Cardiac muscle cell (in vitro differentiated cells and primary cell): ENCODE results near the gene FNDC3A. TPM values are rescaled to one million over a fixed set of nuclear protein-coding genes. Genes with fewer than 3 reads are reported as not detected.
"Not testable (repeated sequence)": the region's sequence is repeated elsewhere in the genome, so short reads cannot be mapped to it uniquely, and the experiment has no call there.

Experiments
- DNase-seq, 2 donors: peaks; one replicate each; pipeline versions ENCODE4 v3.0.0 to v3.0.0-alpha.2; 2010 to 2017; ENCODE audit warnings: low read depth in 1 of 2, low spot score in 1 of 2
- H3K27ac ChIP-seq: fragments of 200-600 bp; sonication (generic); 2 replicates; pipeline ENCODE4 v1.5.1; 2016
- H3K27me3 ChIP-seq: fragments of 200-600 bp; sonication (generic); 2 replicates; pipeline ENCODE4 v1.6.0; 2016; ENCODE audit warnings: control low read depth
- H3K36me3 ChIP-seq: fragments of 200-600 bp; sonication (generic); 2 replicates; pipeline ENCODE4 v1.5.1; 2016; ENCODE audit warnings: control low read depth
- H3K4me1 ChIP-seq: fragments of 200-600 bp; sonication (generic); 2 replicates; pipeline ENCODE4 v1.8.1; 2017; ENCODE audit warnings: low read depth, mild to moderate bottlenecking, mixed run types
- H3K4me3 ChIP-seq: fragments of 200-600 bp; sonication (generic); 2 replicates; pipeline ENCODE4 v1.5.1; 2016; ENCODE audit warnings: mild to moderate bottlenecking
- H3K9me3 ChIP-seq: fragments of 200-600 bp; sonication (generic); 2 replicates; pipeline ENCODE4 v1.5.1; 2017; ENCODE audit warnings: low read depth, mild to moderate bottlenecking, control low read depth
- CTCF ChIP-seq: IDR thresholded peaks from 2 replicates; pipeline ENCODE4 v1.5.1; 2012; ENCODE audit warnings: low read depth, mild to moderate bottlenecking, low read length
- polyA plus RNA-seq: library from polyadenylated mRNA; unstranded; fragments of >200 nt; fragmentation: Nextera tagmentation; extraction: Ambion mirVana; gene quantifications from 2 replicates; pipeline ENCODE4 v1.2.1, GENCODE V29; 2016
- total RNA-seq: library from RNA; depleted of rRNA; stranded (reverse); fragments of >200 nt; gene quantifications from 2 replicates; pipeline ENCODE4 v1.2.3, GENCODE V29; 2016

Gene FNDC3A
- total and polyA plus RNA-seq, 2 experiments from 2014 or later: 18.6 to 28.4 TPM

- H3K4me3 ChIP-seq: no peak overlapping the region
- H3K9me3 ChIP-seq: no peaks in the 10 kb centered on the region
- no peaks in the 10 kb centered on the region for H3K4me1 ChIP-seq
- DNase-seq: no peak
- H3K27ac ChIP-seq: no peak overlapping the region
- TF ChIP-seq CTCF: no peak
- H3K27me3 ChIP-seq: no peaks in the 10 kb centered on the region
- H3K36me3 ChIP-seq: peaks cover 41% of the 10 kb centered on the region
Measured at GRCh38 chr13:49140910-49141611, 165.3 kb downstream of the FNDC3A start.

GRCh38 chr13:49146950-49147355 is 171.2 kb downstream of the FNDC3A start:
- no peaks in the 10 kb centered on the region for H3K9me3 ChIP-seq
- H3K27ac ChIP-seq: no peak overlapping the region
- no peaks in the 10 kb centered on the region for H3K27me3 ChIP-seq
- H3K36me3 ChIP-seq: peaks cover 19% of the 10 kb centered on the region
- no peak for TF ChIP-seq CTCF
- H3K4me1 ChIP-seq: no peaks in the 10 kb centered on the region
- DNase-seq: peak in 1 of 2 donors; percentile 67
- H3K4me3 ChIP-seq: no peak overlapping the region

GRCh38 chr13:49148405-49148804 is 172.7 kb downstream of the FNDC3A start:
- H3K9me3 ChIP-seq: no peaks in the 10 kb centered on the region
- peaks cover 18% of the 10 kb centered on the region for H3K36me3 ChIP-seq
- no peaks in the 10 kb centered on the region for H3K4me1 ChIP-seq
- H3K27ac ChIP-seq: no peak overlapping the region
- TF ChIP-seq CTCF: no peak
- no peak overlapping the region for H3K4me3 ChIP-seq
- H3K27me3 ChIP-seq: no peaks in the 10 kb centered on the region
- no peak for DNase-seq

GRCh38 chr13:49157955-49158584 is 182.4 kb downstream of the FNDC3A start:
- H3K27me3 ChIP-seq, DNase-seq, H3K9me3 ChIP-seq, H3K27ac ChIP-seq, H3K36me3 ChIP-seq, H3K4me3 ChIP-seq, H3K4me1 ChIP-seq: not testable (repeated sequence)

GRCh38 chr13:49163162-49163561 is 187.4 kb downstream of the FNDC3A start:
- H3K36me3 ChIP-seq, H3K9me3 ChIP-seq, H3K27me3 ChIP-seq, H3K4me1 ChIP-seq, H3K27ac ChIP-seq, H3K4me3 ChIP-seq, DNase-seq: not testable (repeated sequence)

- peaks cover 13% of the 10 kb centered on the region for H3K36me3 ChIP-seq
- no peaks in the 10 kb centered on the region for H3K27me3 ChIP-seq
- H3K27ac ChIP-seq: no peak overlapping the region
- H3K4me1 ChIP-seq: no peaks in the 10 kb centered on the region
- no peak overlapping the region for H3K4me3 ChIP-seq
- no peak for DNase-seq
- no peak for TF ChIP-seq CTCF
- no peaks in the 10 kb centered on the region for H3K9me3 ChIP-seq
Measured at GRCh38 chr13:49164712-49165111, 189.0 kb downstream of the FNDC3A start.
